GM12878 (cell line): ENCODE results near the gene LITAF. TPM values are rescaled to one million over a fixed set of nuclear protein-coding genes. Genes with fewer than 3 reads are reported as not detected.

ENCODE experiments used
- ATAC-seq: fragments of 200-7000 bp; cut with Tn5 transposase; 3 replicates; pipeline ENCODE4 v1.9.1; 2020; ENCODE audit warnings: mild to moderate bottlenecking, moderate library complexity
- BruUV-seq: library from RNA; stranded (reverse); fragments of 400-500 nt; replicated peaks from 2 replicates; lab custom pipeline; 2021; lab: Mats Ljungman, UMichigan
- CTCF ChIA-PET: fragments of 300-600 bp; sonication (Branson Sonifier 250); formaldehyde crosslinking; extraction: SDS; loops from one replicate; lab custom pipeline; 2021; ENCODE audit warnings: inconsistent platforms; lab: Yijun Ruan, JAX
- POLR2A ChIA-PET: fragments of 350-600 bp; formaldehyde crosslinking; extraction: SDS; loops from one replicate; lab custom pipeline; 2021; ENCODE audit warnings: inconsistent platforms; lab: Charles Lee
- RAD21 ChIA-PET: fragments of 300-600 bp; sonication (Branson Sonifier 250); formaldehyde crosslinking; loops from one replicate; lab custom pipeline; 2023; ENCODE audit warnings: antibody characterized with exemption; ENCODE audit not compliant: unreplicated experiment; lab: Charles Lee
- SMC1A ChIA-PET: fragments of 300-600 bp; sonication (Branson Sonifier 250); formaldehyde crosslinking; loops from one replicate; lab custom pipeline; 2023; ENCODE audit not compliant: unreplicated experiment, uncharacterized antibody; lab: Charles Lee
- DNase-seq: peaks from one replicate; pipeline ENCODE4 v3.0.0-alpha.2; 2011; ENCODE audit warnings: low read depth, low spot score
- FAIRE-seq: peaks from 3 replicates; lab custom pipeline; 2011; peaks lifted over from hg19 to GRCh38; lab: Jason Lieb, UNC
- H2AFZ ChIP-seq: 2 replicates; pipeline ENCODE4 v1.6.0; 2011; ENCODE audit warnings: low read depth, low read length, control low read depth; ENCODE audit not compliant: control insufficient read depth
- H3K27ac ChIP-seq: 2 replicates; pipeline ENCODE4 v1.5.1; 2011; ENCODE audit warnings: control low read depth; ENCODE audit not compliant: control insufficient read depth, insufficient read depth
- H3K27me3 ChIP-seq, 2 experiments: replicated peaks in 1 of 2; 2 replicates each; pipeline versions ENCODE4 v1.6.0 to v1.6.1; 2011; ENCODE audit warnings: low read length in 1 of 2; ENCODE audit not compliant: control insufficient read depth in 2 of 2, insufficient read depth in 2 of 2
- H3K36me3 ChIP-seq, 2 experiments: 2 replicates each; pipeline ENCODE4 v1.5.1; 2011; ENCODE audit warnings: low read length in 1 of 2; ENCODE audit not compliant: control insufficient read depth in 2 of 2, insufficient read depth in 2 of 2
- H3K4me1 ChIP-seq: 2 replicates; pipeline ENCODE4 v1.6.1; 2011; ENCODE audit warnings: mild to moderate bottlenecking, low read length, moderate library complexity, mixed read lengths; ENCODE audit not compliant: control insufficient read depth, insufficient read depth
- H3K4me2 ChIP-seq: 2 replicates; pipeline ENCODE4 v1.6.0; 2011; ENCODE audit warnings: control low read depth; ENCODE audit not compliant: control insufficient read depth, insufficient read depth
- H3K4me3 ChIP-seq: fragments of 200-600 bp; sonication (generic); 2 replicates; pipeline ENCODE4 v1.5.1; 2016
- H3K79me2 ChIP-seq: 2 replicates; pipeline ENCODE4 v1.6.0; 2011; ENCODE audit warnings: low read length; ENCODE audit not compliant: control insufficient read depth, insufficient read depth
- H3K9ac ChIP-seq: 2 replicates; pipeline ENCODE4 v1.8.0; 2011; ENCODE audit warnings: low read length, control low read depth, mixed read lengths; ENCODE audit not compliant: control insufficient read depth, insufficient read depth
- H3K9me3 ChIP-seq: replicated peaks from 3 replicates; pipeline ENCODE4 v1.5.1; 2011; ENCODE audit warnings: mild to moderate bottlenecking, low read length; ENCODE audit not compliant: control insufficient read depth, insufficient read depth
- H4K20me1 ChIP-seq: 2 replicates; pipeline ENCODE4 v1.6.0; 2011; ENCODE audit not compliant: control insufficient read depth, insufficient read depth
- ASH2L ChIP-seq: fragments of 300-600, 200-600 bp; sonication (generic); IDR thresholded peaks from 2 replicates; pipeline ENCODE4 v1.6.1; 2017; ENCODE audit warnings: low read depth, mild to moderate bottlenecking, borderline replicate concordance
- CBX5 ChIP-seq: sonication (generic); IDR thresholded peaks from 2 replicates; pipeline ENCODE4 v1.6.1; 2016; ENCODE audit warnings: low read depth, moderate library complexity, mild to moderate bottlenecking, inconsistent platforms
- E2F4 ChIP-seq: IDR thresholded peaks from 2 replicates; pipeline ENCODE4 v1.6.1; 2012; ENCODE audit warnings: low read depth, low read length, improper control_type of control experiment
- HDAC6 ChIP-seq: fragments of 200-600 bp; sonication (generic); IDR thresholded peaks from one replicate; pipeline ENCODE4 v1.8.0; 2017; ENCODE audit warnings: antibody characterized with exemption; ENCODE audit not compliant: unreplicated experiment
- IRF3 ChIP-seq: fragments of 450-650 bp; IDR thresholded peaks from 2 replicates; pipeline ENCODE4 v1.6.1; 2014; ENCODE audit warnings: mild to moderate bottlenecking
- NR2F1 ChIP-seq: fragments of 450-650 bp; conservative IDR thresholded peaks from 2 replicates; pipeline ENCODE4 v1.6.1; 2017; ENCODE audit warnings: mild to moderate bottlenecking
- POLR2AphosphoS5 ChIP-seq: IDR thresholded peaks from 2 replicates; pipeline ENCODE4 v1.6.1; 2011; ENCODE audit warnings: mild to moderate bottlenecking, low read length, inconsistent platforms
- ZNF622 ChIP-seq: fragments of 450-650 bp; IDR thresholded peaks from 2 replicates; pipeline ENCODE4 v1.6.1; 2017; ENCODE audit warnings: mild to moderate bottlenecking, inconsistent platforms
- ZSCAN29 ChIP-seq: fragments of 450-650 bp; IDR thresholded peaks from 2 replicates; pipeline ENCODE4 v1.6.1; 2017; ENCODE audit warnings: mild to moderate bottlenecking, moderate library complexity
- WGBS: methylation state at CpG from one replicate; pipeline ENCODE4 v1.1.6; 2016; ENCODE audit warnings: low lambda C conversion rate; ENCODE audit not compliant: insufficient replicate concordance, insufficient coverage; ENCODE audit errors: missing lambda C conversion rate; 5-methylcytosine and 5-hydroxymethylcytosine counted together
- in situ Hi-C: fragments of 300-500 bp; cut with MboI; formaldehyde crosslinking; loops from 9 replicates; pipeline ENCODE4 v1.14.3; 2018; ENCODE audit warnings: mixed read lengths
- intact Hi-C: fragments of 100-400 bp; cut with micrococcal nuclease; formaldehyde crosslinking; loops from one replicate; pipeline ENCODE4 v1.14.2; 2022; ENCODE audit not compliant: unreplicated experiment
- polyA plus RNA-seq, 11 experiments: library from polyadenylated mRNA; depleted of rRNA in 4 of 11; unstranded in 6 of 11; stranded (reverse) in 5 of 11; fragments of >200 nt; fragmentation: Nextera tagmentation in 4 of 11; fragmentation: Illumina TruSeq in 1 of 11; extraction: Ambion mirVana in 4 of 11; extraction: Trizol in 1 of 11; gene quantifications; 1 replicate in 1 of 11; 2 replicates in 10 of 11; pipeline versions ENCODE4 v1.2.1 to v1.2.3, GENCODE V29; 2011 to 2016; ENCODE audit warnings: inconsistent platforms in 2 of 11, missing spikeins in 2 of 11, low read depth in 1 of 11
- total RNA-seq, 4 experiments: library from RNA; depleted of rRNA in 3 of 4; stranded (reverse); fragments of >200 nt in 3 of 4; fragmentation: Illumina TruSeq in 1 of 4; extraction: Trizol in 1 of 4; gene quantifications; 2 replicates each; pipeline versions ENCODE4 v1.2.1 to v1.2.3, GENCODE V29; 2013 to 2021
- TF ChIP-seq, protein P1 (sequence below): fragments of 150-350 bp; IDR thresholded peaks from 2 replicates; pipeline ENCODE4 v1.6.1; 2014; ENCODE audit warnings: mild to moderate bottlenecking, low read depth, low read length
- TF ChIP-seq, protein P2 (sequence below): fragments of 450-650 bp; IDR thresholded peaks from 2 replicates; pipeline ENCODE4 v1.6.1; 2017; ENCODE audit warnings: mild to moderate bottlenecking, moderate library complexity
- TF ChIP-seq, protein P3 (sequence below): IDR thresholded peaks from 2 replicates; pipeline ENCODE4 v1.6.1; 2012; ENCODE audit warnings: low read length, inconsistent platforms

LITAF gene
- total and polyA plus RNA-seq, 10 of the 15 experiments (the other 5 are each of a cell fraction or from before 2014, with no cell fraction given), result 99.2 to 211 (median 147) TPM

DNA sequence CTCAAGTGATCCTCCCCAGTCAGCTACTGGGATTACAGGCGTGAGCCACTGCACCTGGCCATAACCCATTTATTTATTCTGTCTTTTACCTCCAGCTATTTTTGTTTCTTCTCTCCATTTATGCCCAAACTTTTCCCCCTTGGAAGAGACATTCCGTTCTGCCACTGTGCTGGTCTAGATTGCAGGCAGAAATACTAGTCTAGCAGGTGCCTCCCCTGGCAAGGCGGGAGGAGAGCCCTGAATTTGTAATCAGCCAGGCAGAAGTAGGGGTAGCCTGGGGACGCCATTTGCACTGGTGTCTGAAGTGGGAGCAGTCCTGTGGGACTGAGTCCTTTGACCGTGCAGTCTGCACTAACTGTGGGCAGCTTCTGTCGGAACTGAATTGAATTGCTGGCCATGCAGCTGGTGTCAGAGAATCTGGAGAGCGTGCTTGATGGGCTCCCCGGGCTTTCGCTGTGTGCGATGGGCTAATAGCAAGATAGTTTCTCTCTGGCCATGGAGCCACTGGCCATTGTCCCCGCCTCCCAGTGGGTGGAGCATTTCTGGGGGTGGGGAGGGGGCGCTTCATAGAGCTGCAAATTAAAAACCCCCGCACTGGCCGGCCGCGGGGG lies 31.5 kb upstream of the LITAF start:
- BruUV-seq, result no TSS peak
- H3K79me2 ChIP-seq, result no peaks in the 10 kb centered on the region
- H3K27ac ChIP-seq, result no peak overlapping the region
- intact Hi-C loops, result no loop called here
- H3K27me3 ChIP-seq, result no peaks in the 10 kb centered on the region
- no peak for FAIRE-seq
- in situ Hi-C loops, result no loop called here
- H4K20me1 ChIP-seq, result no peaks in the 10 kb centered on the region
- CTCF ChIA-PET, result interaction anchor here (0.6 to 1.0 kb wide), 2 partner anchors 9 to 648 kb away, joined by 3 read pairs; no protein-coding TSS in a partner anchor
- H3K9me3 ChIP-seq, result no peaks in the 10 kb centered on the region
- H3K9ac ChIP-seq, result no peak overlapping the region
- TF ChIP-seq NR2F1 (no peak), ASH2L (no peak), ZSCAN29 (no peak), CBX5 (no peak), HDAC6 (no peak), IRF3 (no peak), ZNF622 (no peak), POLR2AphosphoS5 (no peak), E2F4 (no peak)
- TF ChIP-seq, protein P1, sequence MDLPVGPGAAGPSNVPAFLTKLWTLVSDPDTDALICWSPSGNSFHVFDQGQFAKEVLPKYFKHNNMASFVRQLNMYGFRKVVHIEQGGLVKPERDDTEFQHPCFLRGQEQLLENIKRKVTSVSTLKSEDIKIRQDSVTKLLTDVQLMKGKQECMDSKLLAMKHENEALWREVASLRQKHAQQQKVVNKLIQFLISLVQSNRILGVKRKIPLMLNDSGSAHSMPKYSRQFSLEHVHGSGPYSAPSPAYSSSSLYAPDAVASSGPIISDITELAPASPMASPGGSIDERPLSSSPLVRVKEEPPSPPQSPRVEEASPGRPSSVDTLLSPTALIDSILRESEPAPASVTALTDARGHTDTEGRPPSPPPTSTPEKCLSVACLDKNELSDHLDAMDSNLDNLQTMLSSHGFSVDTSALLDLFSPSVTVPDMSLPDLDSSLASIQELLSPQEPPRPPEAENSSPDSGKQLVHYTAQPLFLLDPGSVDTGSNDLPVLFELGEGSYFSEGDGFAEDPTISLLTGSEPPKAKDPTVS, result no peak
- TF ChIP-seq, protein P2, sequence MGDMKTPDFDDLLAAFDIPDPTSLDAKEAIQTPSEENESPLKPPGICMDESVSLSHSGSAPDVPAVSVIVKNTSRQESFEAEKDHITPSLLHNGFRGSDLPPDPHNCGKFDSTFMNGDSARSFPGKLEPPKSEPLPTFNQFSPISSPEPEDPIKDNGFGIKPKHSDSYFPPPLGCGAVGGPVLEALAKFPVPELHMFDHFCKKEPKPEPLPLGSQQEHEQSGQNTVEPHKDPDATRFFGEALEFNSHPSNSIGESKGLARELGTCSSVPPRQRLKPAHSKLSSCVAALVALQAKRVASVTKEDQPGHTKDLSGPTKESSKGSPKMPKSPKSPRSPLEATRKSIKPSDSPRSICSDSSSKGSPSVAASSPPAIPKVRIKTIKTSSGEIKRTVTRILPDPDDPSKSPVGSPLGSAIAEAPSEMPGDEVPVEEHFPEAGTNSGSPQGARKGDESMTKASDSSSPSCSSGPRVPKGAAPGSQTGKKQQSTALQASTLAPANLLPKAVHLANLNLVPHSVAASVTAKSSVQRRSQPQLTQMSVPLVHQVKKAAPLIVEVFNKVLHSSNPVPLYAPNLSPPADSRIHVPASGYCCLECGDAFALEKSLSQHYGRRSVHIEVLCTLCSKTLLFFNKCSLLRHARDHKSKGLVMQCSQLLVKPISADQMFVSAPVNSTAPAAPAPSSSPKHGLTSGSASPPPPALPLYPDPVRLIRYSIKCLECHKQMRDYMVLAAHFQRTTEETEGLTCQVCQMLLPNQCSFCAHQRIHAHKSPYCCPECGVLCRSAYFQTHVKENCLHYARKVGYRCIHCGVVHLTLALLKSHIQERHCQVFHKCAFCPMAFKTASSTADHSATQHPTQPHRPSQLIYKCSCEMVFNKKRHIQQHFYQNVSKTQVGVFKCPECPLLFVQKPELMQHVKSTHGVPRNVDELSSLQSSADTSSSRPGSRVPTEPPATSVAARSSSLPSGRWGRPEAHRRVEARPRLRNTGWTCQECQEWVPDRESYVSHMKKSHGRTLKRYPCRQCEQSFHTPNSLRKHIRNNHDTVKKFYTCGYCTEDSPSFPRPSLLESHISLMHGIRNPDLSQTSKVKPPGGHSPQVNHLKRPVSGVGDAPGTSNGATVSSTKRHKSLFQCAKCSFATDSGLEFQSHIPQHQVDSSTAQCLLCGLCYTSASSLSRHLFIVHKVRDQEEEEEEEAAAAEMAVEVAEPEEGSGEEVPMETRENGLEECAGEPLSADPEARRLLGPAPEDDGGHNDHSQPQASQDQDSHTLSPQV, result no peak
- TF ChIP-seq, protein P3, sequence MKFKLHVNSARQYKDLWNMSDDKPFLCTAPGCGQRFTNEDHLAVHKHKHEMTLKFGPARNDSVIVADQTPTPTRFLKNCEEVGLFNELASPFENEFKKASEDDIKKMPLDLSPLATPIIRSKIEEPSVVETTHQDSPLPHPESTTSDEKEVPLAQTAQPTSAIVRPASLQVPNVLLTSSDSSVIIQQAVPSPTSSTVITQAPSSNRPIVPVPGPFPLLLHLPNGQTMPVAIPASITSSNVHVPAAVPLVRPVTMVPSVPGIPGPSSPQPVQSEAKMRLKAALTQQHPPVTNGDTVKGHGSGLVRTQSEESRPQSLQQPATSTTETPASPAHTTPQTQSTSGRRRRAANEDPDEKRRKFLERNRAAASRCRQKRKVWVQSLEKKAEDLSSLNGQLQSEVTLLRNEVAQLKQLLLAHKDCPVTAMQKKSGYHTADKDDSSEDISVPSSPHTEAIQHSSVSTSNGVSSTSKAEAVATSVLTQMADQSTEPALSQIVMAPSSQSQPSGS, result no peak
- TF ChIP-seq, all 136 proteins: peak for 0
- no peak overlapping the region for H3K4me3 ChIP-seq
- no peak overlapping the region for H2AFZ ChIP-seq
- DNase-seq (no peak), ATAC-seq (no peak)
- ChIA-PET SMC1A (interaction anchor here (1.3 kb wide), 1 partner anchor 19 kb away, joined by 3 read pairs; no protein-coding TSS in a partner anchor), RAD21 (no interaction called here), POLR2A (interaction anchor here (0.6 to 0.7 kb wide), 2 partner anchors 31 to 76 kb away, joined by 3 read pairs; partner anchors contain the start of gene LITAF)
- H3K4me1 ChIP-seq, result peaks cover 19% of the 10 kb centered on the region
- 79% methylated on average over 16 of the region's 16 CpGs for whole genome bisulfite sequencing
- H3K36me3 ChIP-seq, result no peaks in the 10 kb centered on the region
- H3K4me2 ChIP-seq, result no peak overlapping the region
